Raji (cell line): ENCODE measurements around the gene ROCK2.

Experiments used
- POLR2A ChIP-seq: IDR thresholded peaks from 2 replicates; pipeline ENCODE4 v1.6.1; 2011; ENCODE audit warnings: low read depth, low read length, control low read depth; ENCODE audit not compliant: insufficient read depth

Gene ROCK2

DNA sequence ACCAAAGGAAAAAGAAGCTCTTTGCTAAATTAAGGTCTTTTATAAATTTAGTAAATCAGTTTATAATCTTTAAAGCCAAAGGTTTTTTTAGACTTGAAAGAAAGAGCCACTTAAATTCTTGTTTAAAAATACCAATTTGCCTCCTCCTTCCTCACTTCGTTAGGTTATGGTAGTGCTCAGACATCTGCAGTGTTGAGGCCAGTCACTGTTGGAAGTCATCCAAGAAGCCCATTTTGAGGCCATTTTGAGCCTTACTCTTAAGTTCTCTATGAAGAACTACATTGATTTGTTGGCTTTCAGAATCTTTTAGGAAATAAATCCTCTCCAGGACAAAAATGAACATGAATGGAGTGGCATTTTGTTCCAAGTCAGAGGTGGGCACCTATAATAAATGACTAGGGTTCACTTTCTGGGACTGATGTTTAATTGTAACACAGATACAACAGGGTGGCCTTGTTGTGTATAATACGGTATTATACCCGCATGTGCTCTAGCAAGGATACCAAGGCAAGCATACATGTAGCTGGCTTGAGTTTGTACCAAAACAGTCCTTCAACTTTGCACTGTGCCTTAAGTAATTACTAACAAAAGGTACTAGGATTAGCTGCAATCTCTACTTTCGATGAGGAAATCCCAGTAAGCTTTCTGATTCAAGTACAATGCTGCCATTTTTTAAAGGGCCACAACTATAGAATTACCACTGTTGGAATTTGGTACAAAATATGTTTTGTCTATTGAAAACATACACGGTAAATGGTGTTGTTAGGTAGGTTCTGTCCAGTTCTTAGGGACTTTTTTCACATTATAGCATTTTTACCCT is 166.4 kb downstream of the ROCK2 start:
- no peak for TF ChIP-seq POLR2A

DNA sequence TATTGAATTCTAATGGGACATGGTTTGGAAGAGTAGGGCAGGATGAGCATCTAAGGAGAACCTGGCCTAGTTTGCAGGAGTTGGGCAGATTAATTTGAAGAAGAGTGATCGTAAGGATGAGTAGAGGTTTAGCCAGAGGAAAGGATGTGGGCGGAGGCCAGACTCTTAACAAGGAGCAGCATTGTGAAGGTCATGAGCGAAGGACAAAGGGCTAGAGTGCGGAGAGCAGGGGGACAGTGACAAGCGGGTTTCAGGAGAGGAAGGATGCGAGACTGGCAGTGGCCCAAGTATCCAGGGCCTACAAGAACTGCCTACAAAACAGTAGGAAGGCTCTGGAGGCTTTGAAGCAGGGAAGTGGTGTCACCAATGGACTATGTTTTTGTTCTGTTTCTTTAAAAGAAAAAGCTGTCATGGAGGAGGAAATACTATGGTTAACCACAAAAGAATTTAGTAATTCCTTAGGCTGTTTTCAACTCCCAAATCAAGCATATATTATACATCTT is 169.1 kb downstream of the ROCK2 start:
- TF ChIP-seq POLR2A: no peak

GRCh38 chr2:11174222-11174621 is 170.2 kb downstream of the ROCK2 start:
- no peak for TF ChIP-seq POLR2A

DNA sequence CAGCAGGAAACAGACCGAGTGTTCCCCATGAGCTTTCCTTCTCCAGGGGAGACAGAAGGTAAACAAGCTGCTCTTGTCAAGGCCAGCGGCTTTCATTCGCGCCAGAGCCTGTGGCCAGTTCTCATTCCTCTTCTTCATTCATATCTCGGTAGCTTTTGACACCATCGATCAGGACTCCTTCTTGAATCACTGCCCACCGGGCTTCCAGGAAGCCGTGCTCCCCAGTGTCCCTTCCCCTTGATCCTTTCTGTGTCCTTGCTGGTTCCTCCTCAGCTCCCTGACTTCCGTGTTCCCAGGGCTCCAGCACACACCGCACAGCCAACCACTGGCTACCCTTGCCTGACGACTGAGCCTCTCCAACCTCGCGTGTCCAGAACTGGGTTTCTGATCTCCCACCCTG is 175.1 kb downstream of the ROCK2 start:
- no peak for TF ChIP-seq POLR2A

- no peak for TF ChIP-seq POLR2A
These were observed 175.9 kb downstream of the ROCK2 start for GRCh38 chr2:11168488-11168887.

- TF ChIP-seq POLR2A: no peak
These were observed 178.0 kb downstream of the ROCK2 start for GRCh38 chr2:11166476-11166875.

DNA sequence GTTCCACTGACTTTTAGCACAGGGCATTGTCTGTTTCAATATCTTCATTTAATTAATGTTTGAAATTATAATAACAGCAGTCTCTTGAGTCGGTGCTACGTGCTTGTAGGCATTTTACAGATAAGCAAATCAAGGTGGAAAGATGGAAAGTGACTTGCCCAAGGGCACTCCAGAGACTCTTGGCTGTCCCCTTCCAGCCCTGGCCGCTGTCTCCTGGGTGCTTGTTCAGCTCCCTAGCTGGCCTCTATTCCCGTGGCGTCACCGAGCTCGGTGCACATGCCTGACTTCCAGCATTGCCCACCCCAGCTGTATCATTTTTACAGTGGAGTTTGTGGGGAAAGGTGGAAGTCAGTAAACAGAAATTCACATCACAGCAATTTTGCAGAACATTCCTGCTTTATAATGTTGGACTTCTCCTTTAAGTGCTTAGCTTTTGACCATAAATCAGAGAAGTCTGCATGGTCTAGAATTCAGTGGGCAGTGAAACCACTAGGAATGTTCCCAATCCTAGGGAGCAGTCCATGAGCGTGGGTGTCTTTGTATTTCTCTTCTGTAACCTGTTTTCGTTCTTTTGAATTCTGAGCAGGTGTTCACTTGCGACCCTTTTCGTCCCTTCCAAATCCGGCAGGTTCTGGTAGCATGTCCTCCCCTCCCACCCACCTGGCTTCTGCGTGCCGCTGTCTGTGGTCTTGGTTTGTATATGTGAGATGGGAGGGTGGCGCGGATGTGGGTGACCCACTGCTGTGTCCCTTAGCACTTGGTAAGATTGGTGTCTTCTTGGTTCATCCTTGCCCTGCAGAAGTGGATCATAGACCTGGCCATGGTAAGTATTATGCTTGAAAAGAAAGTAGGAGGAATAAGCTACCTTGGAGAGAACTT is 180.8 kb downstream of the ROCK2 start:
- no peak for TF ChIP-seq POLR2A

DNA sequence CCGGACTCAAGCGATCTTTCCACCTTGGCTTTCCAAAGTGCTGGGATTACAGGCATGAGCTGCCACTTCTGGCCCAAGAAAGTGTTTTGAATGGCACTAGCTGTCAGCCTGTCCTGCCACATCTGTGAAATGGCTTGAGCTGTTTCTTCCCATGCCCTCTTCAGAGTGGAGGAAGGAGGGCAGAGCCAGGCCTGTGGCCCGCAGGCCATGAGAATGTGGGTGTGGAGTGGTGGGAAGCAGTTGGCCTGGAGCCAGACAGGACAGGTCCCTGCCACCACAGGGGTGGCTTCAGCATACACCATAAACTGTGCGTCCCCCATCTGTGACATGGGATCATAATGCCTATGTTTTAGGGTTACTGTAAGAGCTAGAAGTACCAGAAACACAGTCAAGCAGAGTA is 182.7 kb downstream of the ROCK2 start:
- no peak for TF ChIP-seq POLR2A

- no peak for TF ChIP-seq POLR2A
These were observed 183.5 kb downstream of the ROCK2 start for GRCh38 chr2:11160731-11161455.

DNA sequence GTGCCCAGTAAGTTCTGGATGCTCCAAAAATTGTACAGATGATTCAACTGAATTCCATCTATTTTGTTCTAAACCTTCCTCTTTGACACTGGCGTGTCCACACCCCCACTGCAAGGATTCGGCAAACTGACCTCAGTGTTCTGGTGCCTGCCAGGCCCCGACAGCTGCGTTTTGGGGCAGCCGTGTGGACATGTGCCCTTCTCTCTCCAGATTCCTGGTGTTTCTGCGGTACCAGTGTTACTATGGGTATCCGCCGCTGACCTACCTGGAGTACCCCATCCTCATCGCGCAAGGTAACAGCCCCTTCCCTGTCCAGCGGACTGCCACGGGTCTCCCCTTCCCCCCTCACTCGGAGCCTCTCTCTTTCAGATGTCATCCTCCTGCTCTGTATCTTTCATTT is 184.2 kb downstream of the ROCK2 start:
- TF ChIP-seq POLR2A: no peak

GRCh38 chr2:11159574-11160170 is 184.8 kb downstream of the ROCK2 start:
- TF ChIP-seq POLR2A: no peak

DNA sequence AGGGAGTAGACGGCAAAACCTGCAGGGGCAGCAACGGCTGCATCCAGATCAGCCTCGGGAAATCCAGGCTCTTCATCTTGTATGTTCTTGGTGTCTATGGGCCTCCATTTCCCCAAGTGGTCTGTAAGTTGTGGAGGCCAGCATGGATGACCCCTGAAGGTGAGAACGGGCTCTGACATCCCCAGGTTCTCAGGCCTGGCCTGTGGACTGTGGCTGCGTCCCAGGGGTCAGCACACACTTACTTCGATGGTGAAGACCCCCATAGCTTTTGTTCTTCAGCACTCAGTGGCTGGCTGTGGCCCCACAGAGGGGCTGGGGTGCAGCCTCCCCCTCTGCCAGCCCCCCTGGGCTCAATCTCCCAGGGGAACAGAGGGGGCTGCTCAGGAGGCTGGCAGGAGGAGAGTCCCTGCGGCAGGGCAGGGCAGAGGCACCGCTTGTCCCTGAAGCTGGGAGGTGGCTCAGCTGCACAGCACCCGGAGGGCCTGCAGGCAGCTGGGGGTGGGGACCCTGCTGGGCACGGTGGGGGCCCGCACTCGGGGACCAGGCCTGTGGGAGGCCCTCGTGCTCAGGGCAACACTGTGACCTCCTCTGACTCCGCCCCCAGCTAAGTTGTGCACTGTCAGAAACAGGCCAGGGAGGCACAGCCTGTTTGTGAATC is 185.4 kb downstream of the ROCK2 start:
- TF ChIP-seq POLR2A: no peak

- TF ChIP-seq POLR2A: no peak
These were observed 186.7 kb downstream of the ROCK2 start for GRCh38 chr2:11157731-11158130.

- TF ChIP-seq POLR2A: no peak
These were observed 187.1 kb downstream of the ROCK2 start for GRCh38 chr2:11157296-11157695.

GRCh38 chr2:11156396-11157075 is 187.9 kb downstream of the ROCK2 start:
- TF ChIP-seq POLR2A: no peak
